Body of pancreas (tissue), 4 donors: Measurements from ENCODE around the gene ANXA8L1. TPM values are rescaled to one million over a fixed set of nuclear protein-coding genes. Genes with fewer than 3 reads are reported as not detected.
"Not testable (repeated sequence)": the region's sequence is repeated elsewhere in the genome, so short reads cannot be mapped to it uniquely, and the experiment has no call there.

ENCODE experiments used
- ATAC-seq: fragments of 150-250 bp; one replicate; pipeline ENCODE4 v1.9.1; 2016
- DNase-seq, 4 donors: peaks; one replicate each; pipeline ENCODE4 v3.0.0-alpha.2; 2019
- H3K27ac ChIP-seq, 4 donors: fragments of 200-600 bp; sonication (generic); 1 replicate in 3 of 4; 2 replicates in 1 of 4; pipeline versions ENCODE4 v1.5.1 to v1.6.1; 2016 to 2019; ENCODE audit warnings: mild to moderate bottlenecking in 1 of 4, mixed read lengths in 1 of 4, moderate library complexity in 1 of 4
- H3K27me3 ChIP-seq, 2 donors: fragments of 200-600 bp; sonication (generic); one replicate each; pipeline ENCODE4 v1.6.0; 2016; ENCODE audit warnings: mild to moderate bottlenecking in 1 of 2
- H3K36me3 ChIP-seq, 2 donors: fragments of 200-600 bp; sonication (generic); replicated peaks in 1 of 2; 2 replicates each; pipeline ENCODE4 v1.5.1; 2016; ENCODE audit warnings: low read depth in 2 of 2; ENCODE audit not compliant: insufficient read depth in 1 of 2
- H3K4me1 ChIP-seq: fragments of 200-600 bp; sonication (generic); one replicate; pipeline ENCODE4 v1.6.0; 2016
- H3K4me3 ChIP-seq, 2 donors: fragments of 200-600 bp; sonication (generic); 1 replicate in 1 of 2; 2 replicates in 1 of 2; pipeline ENCODE4 v1.5.1; 2016 to 2019
- H3K9me3 ChIP-seq, 3 donors: fragments of 200-600 bp; sonication (generic); 1 replicate in 2 of 3; 2 replicates in 1 of 3; pipeline ENCODE4 v1.5.1; 2016
- CTCF ChIP-seq, 7 experiments: fragments of 450-650 bp in 4 of 7; fragments of 200-600 bp in 3 of 7; sonication (generic) in 3 of 7; IDR thresholded peaks; one replicate each; pipeline ENCODE4 v1.5.1; 2016 to 2019; ENCODE audit warnings: antibody characterized with exemption in 7 of 7
- POLR2A ChIP-seq, 3 donors: fragments of 450-650 bp; IDR thresholded peaks; one replicate each; pipeline ENCODE4 v1.6.1; 2016; ENCODE audit warnings: antibody characterized with exemption in 3 of 3, mild to moderate bottlenecking in 2 of 3
- WGBS, 2 donors: methylation state at CpG; one replicate each; pipeline ENCODE4 v1.1.5; 2017; 5-methylcytosine and 5-hydroxymethylcytosine counted together
- intact Hi-C: fragments of 100-400 bp; cut with DNase I; formaldehyde crosslinking; loops from one replicate; pipeline ENCODE4 v1.15.1; 2023
- total RNA-seq, 2 donors: library from RNA; depleted of rRNA; stranded (reverse); fragments of >200 nt; gene quantifications; one replicate each; pipeline ENCODE4 v1.1.0, GENCODE V29; 2016

Gene ANXA8L1
- total RNA-seq, 2 donors from 2014 or later, result not detected

- intact Hi-C loops, result no loop called here
- H3K4me3 ChIP-seq, result no peak overlapping the region
- no peaks in the 10 kb centered on the region for H3K36me3 ChIP-seq
- WGBS, 2 donors, result 61 to 74% methylated on average over 4 to 8 of the region's 8 CpGs
- no peak for TF ChIP-seq CTCF (IDR thresholded peaks at IDR 0.05)
- no peak for TF ChIP-seq POLR2A (IDR thresholded peaks at IDR 0.05)
- no peaks in the 10 kb centered on the region for H3K9me3 ChIP-seq
- H3K27ac ChIP-seq, result no peak overlapping the region
- H3K27me3 ChIP-seq, result no peaks in the 10 kb centered on the region
- H3K4me1 ChIP-seq, result no peaks in the 10 kb centered on the region
- DNase-seq (no peak), ATAC-seq (no peak)
These were observed 45.9 kb upstream of the ANXA8L1 start for GRCh38 chr10:46329690-46330016.

DNA sequence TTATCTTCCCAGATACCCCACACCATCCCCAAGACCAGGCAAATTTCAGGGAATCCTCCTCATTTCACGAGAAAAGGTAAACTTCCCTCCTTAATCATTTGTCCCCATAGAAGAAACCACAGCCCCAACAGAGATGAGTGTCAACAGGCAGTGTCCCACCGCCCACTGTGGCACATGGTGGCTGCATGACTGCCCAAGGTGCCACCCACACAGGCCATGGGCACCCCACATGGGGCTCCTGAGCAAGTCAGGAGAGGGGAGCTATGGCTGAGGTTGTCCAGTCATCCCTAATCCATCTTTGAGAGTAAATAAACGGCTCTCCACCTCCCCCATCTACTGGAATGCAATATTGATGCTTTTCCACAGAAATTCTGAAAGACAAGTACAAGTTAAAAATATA lies 44.7 kb upstream of the ANXA8L1 start:
- 54 to 57% methylated on average over 2 to 3 of the region's 3 CpGs for WGBS, 2 donors
- intact Hi-C loops, result no loop called here
- DNase-seq, result no peak

GRCh38 chr10:46365484-46365883 lies 10.1 kb upstream of the ANXA8L1 start:
- H3K36me3 ChIP-seq, H3K9me3 ChIP-seq, DNase-seq, H3K27me3 ChIP-seq, intact Hi-C loops, H3K4me3 ChIP-seq, H3K4me1 ChIP-seq, ATAC-seq, H3K27ac ChIP-seq: not testable (repeated sequence)
- WGBS, 2 donors, result 78% methylated on average over 4 of the region's 4 CpGs; no CpG with 5 or more reads in 1 of the 2 donors

More for the DNA sequence above, 44.7 kb upstream of the ANXA8L1 start:
- Histone ChIP-seq H3K27me3 (no peaks in the 10 kb centered on the region), H3K4me1 (no peaks in the 10 kb centered on the region), H3K36me3 (no peaks in the 10 kb centered on the region), H3K4me3 (no peak overlapping the region), H3K27ac (no peak overlapping the region), H3K9me3 (no peaks in the 10 kb centered on the region)
- ATAC-seq, result no peak
- TF ChIP-seq POLR2A (IDR thresholded peaks at IDR 0.05) (no peak), CTCF (IDR thresholded peaks at IDR 0.05) (no peak)

DNA sequence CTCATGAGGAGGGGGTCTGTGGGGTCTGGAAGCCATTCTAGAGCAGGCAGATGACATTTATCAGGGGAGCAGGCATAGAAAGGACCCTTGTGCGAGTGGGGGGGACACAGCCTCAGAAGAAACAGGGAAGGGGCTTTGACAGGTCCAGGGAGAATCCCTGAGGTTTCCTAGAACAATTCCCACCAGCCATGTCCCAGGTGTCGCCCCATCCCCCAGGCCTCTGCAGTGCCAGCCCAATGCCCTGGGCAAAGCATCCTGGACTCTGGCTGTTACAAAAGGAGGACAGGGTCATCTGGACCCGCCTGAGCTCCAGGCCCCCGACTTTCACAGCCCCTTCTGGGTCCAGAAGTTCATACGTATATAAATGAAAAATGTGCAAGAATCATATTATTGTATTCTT lies 8.4 kb upstream of the ANXA8L1 start:
- H3K4me3 ChIP-seq, H3K36me3 ChIP-seq, H3K27me3 ChIP-seq, H3K9me3 ChIP-seq, ATAC-seq, DNase-seq, intact Hi-C loops, H3K4me1 ChIP-seq, H3K27ac ChIP-seq: not testable (repeated sequence)
- WGBS, 2 donors, result no CpG with 5 or more reads among the region's 5 CpGs

GRCh38 chr10:46367666-46368240 lies 7.8 kb upstream of the ANXA8L1 start:
- H3K36me3 ChIP-seq, H3K9me3 ChIP-seq, H3K27me3 ChIP-seq, H3K4me3 ChIP-seq, H3K4me1 ChIP-seq, ATAC-seq, H3K27ac ChIP-seq, intact Hi-C loops: not testable (repeated sequence)
- 62 to 100% methylated on average over 1 to 4 of the region's 8 CpGs for WGBS, 2 donors
- peak in 1 of 4 donors; percentile 20 for DNase-seq

- H3K4me3 ChIP-seq, H3K27ac ChIP-seq, intact Hi-C loops, ATAC-seq, H3K36me3 ChIP-seq, DNase-seq, H3K4me1 ChIP-seq, H3K27me3 ChIP-seq, H3K9me3 ChIP-seq: not testable (repeated sequence)
- WGBS, 2 donors, result 98% methylated on average over 6 of the region's 11 CpGs; no CpG with 5 or more reads in 1 of the 2 donors
These were observed 6.6 kb upstream of the ANXA8L1 start for GRCh38 chr10:46368956-46369355.

GRCh38 chr10:46374410-46374809 lies 1.2 kb upstream of the ANXA8L1 start:
- DNase-seq, H3K27me3 ChIP-seq, intact Hi-C loops, H3K4me3 ChIP-seq, H3K27ac ChIP-seq, H3K9me3 ChIP-seq, H3K36me3 ChIP-seq, H3K4me1 ChIP-seq, ATAC-seq: not testable (repeated sequence)
- WGBS, 2 donors, result 82% methylated on average over 3 of the region's 3 CpGs; no CpG with 5 or more reads in 1 of the 2 donors

DNA sequence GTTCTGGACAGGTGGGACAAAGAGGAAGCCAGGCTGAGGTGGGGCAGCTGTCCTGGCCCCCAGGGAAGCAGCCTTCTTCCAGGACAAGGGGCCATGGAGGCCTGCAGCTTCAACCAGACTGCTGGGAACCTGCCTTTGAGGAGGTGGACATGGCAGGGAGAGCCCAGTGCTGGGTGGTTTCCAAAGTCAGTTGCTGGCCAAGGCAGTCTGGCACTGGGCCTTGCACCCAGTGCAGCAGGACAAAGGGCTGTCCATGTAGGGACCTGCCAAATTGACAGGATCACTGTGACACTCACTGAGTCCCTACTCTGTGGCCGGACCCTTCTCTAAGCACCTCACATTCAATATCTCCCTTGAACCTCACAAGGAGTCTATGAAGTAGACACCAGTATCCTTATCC lies 1.4 kb downstream of the ANXA8L1 start:
- no CpG with 5 or more reads among the region's 1 CpG for WGBS, 2 donors
- ATAC-seq, intact Hi-C loops, H3K4me1 ChIP-seq, H3K36me3 ChIP-seq, H3K27ac ChIP-seq, H3K27me3 ChIP-seq, H3K9me3 ChIP-seq, H3K4me3 ChIP-seq, DNase-seq: not testable (repeated sequence)

GRCh38 chr10:46377651-46378050 lies 2.1 kb downstream of the ANXA8L1 start:
- H3K4me3 ChIP-seq, H3K9me3 ChIP-seq, DNase-seq, intact Hi-C loops, H3K27ac ChIP-seq, H3K27me3 ChIP-seq, ATAC-seq, H3K4me1 ChIP-seq, H3K36me3 ChIP-seq: not testable (repeated sequence)
- no CpG with 5 or more reads among the region's 4 CpGs for WGBS, 2 donors

DNA sequence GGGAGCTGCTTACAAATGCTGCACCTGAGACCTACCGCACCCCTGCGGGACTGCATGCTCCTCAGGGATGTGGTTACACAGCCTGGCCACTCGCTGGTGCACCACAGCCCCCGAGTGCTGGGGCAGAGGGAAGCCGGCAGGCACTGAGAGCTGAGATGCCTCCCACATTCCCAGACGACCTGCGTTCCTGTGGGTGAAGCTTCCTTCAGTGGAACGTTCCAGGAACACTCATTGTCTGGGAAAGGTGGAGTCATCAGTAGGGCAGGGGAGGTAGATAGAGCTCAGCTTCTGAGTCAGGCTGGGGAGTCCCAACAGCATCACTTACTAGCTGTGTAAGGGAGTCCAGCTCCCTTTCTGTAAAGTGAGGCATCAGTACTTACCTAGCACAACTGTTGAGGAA lies 2.5 kb downstream of the ANXA8L1 start:
- DNase-seq, H3K9me3 ChIP-seq, H3K27ac ChIP-seq, H3K4me1 ChIP-seq, intact Hi-C loops, H3K36me3 ChIP-seq, ATAC-seq, H3K27me3 ChIP-seq, H3K4me3 ChIP-seq: not testable (repeated sequence)
- WGBS, 2 donors, result no CpG with 5 or more reads among the region's 8 CpGs
